GM12892 (cell line): ENCODE measurements around the gene LYZL4.

ENCODE experiments used
- POLR2AphosphoS5 ChIP-seq: IDR thresholded peaks from 2 replicates; pipeline ENCODE4 v1.6.1; 2011; ENCODE audit warnings: low read depth, low read length, control low read depth
- TAF1 ChIP-seq: IDR thresholded peaks from 2 replicates; pipeline ENCODE4 v1.6.1; 2011; ENCODE audit warnings: low read depth, mild to moderate bottlenecking, control low read depth, low read length, borderline replicate concordance

DNA sequence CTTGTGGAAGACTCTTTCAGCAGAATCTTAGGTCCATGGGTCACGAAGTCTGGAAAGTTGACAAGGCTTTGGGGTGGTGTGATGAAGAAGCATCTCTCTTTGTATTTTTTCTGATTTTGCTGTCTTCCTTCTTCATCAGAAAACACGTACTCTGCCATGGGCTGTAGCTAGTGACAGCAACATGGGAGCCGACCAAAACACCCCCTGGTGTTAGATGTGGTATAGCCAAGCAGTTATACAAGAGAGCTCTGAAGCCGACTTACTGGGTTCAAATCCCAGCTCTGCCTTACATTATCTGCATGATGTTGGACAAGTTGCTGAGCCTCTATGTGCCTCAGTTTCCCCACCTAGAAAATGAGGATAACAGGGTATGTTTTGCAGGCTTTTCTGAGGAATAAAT is 32.9 kb upstream of the LYZL4 start:
- TF ChIP-seq POLR2AphosphoS5: no peak
- TF ChIP-seq TAF1: no peak
